ENCODE results near the gene IL23A. TPM values are rescaled to one million over a fixed set of nuclear protein-coding genes. Genes with fewer than 3 reads are reported as not detected.
A peak's percentile ranks its signal among the peaks of the same experiment; 100 is the strongest.

Gene IL23A
- polyA plus RNA-seq, 1 of the 3 experiments (the other 2 are of a cell fraction), result 0.46 TPM

DNA sequence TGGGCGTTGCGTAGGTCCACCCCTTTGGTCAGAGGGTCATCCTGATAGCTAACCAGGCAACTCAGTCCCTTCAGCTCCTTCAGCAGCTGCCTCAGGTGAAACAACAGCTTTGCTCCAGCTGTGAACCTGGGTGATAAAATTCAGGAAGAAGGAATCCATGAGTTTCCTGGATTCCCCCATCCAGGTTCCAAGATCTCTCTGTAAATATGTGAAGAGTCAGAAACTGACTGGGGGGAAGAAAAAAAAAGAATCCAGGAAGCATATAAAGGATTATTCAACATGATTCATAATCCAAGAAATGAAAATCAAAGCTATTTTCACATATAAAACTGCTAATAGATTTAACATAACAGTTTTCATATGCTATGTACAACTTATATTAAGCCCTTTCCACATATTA lies 12.6 kb downstream of the IL23A start:
- H3K9me2 ChIP-seq, result no peaks in the 10 kb centered on the region

DNA sequence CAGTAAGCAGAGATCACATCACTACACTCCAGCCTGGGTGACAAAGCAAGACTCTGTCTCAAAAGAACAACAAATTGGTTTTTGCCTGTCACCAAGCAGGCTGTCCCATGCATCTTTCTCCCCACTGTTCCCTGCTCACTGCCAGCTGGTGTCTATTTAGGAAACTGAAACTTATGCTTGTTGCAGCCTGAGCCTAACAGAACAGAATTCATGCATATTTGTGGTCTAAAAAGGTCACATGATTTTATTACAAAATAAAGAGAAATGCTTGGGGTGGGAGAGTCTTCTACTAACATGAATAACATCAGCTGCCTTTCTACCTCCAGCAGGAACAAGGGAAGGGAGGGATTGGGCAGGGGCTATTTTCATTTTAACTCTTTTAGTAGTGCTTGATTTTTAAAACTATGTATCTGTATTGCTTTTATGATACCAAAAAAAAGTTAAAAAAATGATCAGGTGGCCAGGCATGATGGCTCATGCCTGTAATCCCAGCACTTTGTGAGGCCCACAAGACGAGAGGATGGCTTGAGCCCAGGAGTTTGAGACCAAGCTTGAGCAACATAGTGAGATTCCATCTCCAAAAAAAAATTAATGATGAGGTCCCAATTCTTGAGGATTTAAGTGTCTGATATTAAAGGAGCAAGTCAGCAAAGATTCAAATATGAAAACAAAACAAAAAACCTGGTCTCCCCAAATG lies 20.3 kb downstream of the IL23A start:
- ChIA-PET POLR2A (interaction anchor here (1.4 to 2.9 kb wide), 6 partner anchors 26 to 255 kb away, joined by 4 to 26 read pairs (median 6); partner anchors contain the start of genes COQ10A, PA2G4, PAN2 and TIMELESS), CTCF (interaction anchor here (1.0 to 1.9 kb wide), 7 partner anchors 8 to 170 kb away, joined by 3 to 7 read pairs (median 5); partner anchors contain the start of genes ANKRD52, CNPY2, RNF41 and SMARCC2)
- H4K20me1 ChIP-seq (ENCODE audit: insufficient read depth), result no peaks in the 10 kb centered on the region; the same call in 1 of the 2 replicates
- H3K9ac ChIP-seq, result peak overlapping the region; percentile 80
- peaks cover 0 to 9% of the 10 kb centered on the region in 2 experiments; a peak in 1 of 4 replicates for H3K4me1 ChIP-seq (ENCODE audit: control insufficient read depth in 1 of 2, insufficient read depth in 2 of 2, low read depth in 1 of 2, low read length in 1 of 2)
- H3K79me2 ChIP-seq (ENCODE audit: insufficient read depth), result peaks cover 29% of the 10 kb centered on the region
- no peak for DNase-seq
- H3K4me3 ChIP-seq (ENCODE audit: low read depth in 2 of 2, low read length in 1 of 2), result peak overlapping the region; percentile 81 to 82
- peak overlapping the region; percentile 84 for H3K4me2 ChIP-seq
- no peaks in the 10 kb centered on the region for H3K9me3 ChIP-seq
- no peaks in the 10 kb centered on the region for H3K9me2 ChIP-seq
- peaks cover 6% of the 10 kb centered on the region for H3F3A ChIP-seq (replicated peaks; ENCODE audit: insufficient read depth)
- no peaks in the 10 kb centered on the region for H3K27me3 ChIP-seq (ENCODE audit: insufficient read depth)
- 23% methylated on average over 1 of the region's 1 CpG for WGBS (ENCODE audit: low lambda C conversion rate)
- H3K36me3 ChIP-seq (replicated peaks in 1 of 2; ENCODE audit: control insufficient read depth in 1 of 2, insufficient read depth in 2 of 2, low read length in 1 of 2), result peaks cover 26 to 27% of the 10 kb centered on the region in 2 experiments
- TF ChIP-seq POLR2AphosphoS5 (IDR thresholded peaks at IDR 0.05; ENCODE audit: low read depth, low read length) (0 out of 2 replicates have a peak, but pooled peaks have one; percentile 25), NRF1 (IDR thresholded peaks at IDR 0.05; ENCODE audit: low read depth, low read length) (no peak), SIN3A (IDR thresholded peaks at IDR 0.05; ENCODE audit: borderline replicate concordance, low read depth, low read length) (no peak), TCF12 (IDR thresholded peaks at IDR 0.05) (peak; percentile 36; the same call in 1 of the 2 replicates), USF1 (IDR thresholded peaks at IDR 0.05; ENCODE audit: borderline replicate concordance, low read depth) (peak; percentile 68; the same call in 1 of the 2 replicates), TAF1 (IDR thresholded peaks at IDR 0.05; ENCODE audit: borderline replicate concordance, low read depth, low read length) (no peak)
- peak overlapping the region; percentile 33; the same call in 1 of the 2 replicates for H2AFZ ChIP-seq (ENCODE audit: low read depth)
- peak overlapping the region; percentile 76 to 77 for H3K27ac ChIP-seq (ENCODE audit: low read depth in 2 of 2, low read length in 1 of 2)

More for the DNA sequence above, 12.6 kb downstream of the IL23A start:
- Histone ChIP-seq H3K9ac (no peak overlapping the region), H3K4me2 (no peak overlapping the region), H3K4me1 (ENCODE audit: control insufficient read depth in 1 of 2, insufficient read depth in 2 of 2, low read depth in 1 of 2, low read length in 1 of 2) (no peaks in the 10 kb centered on the region), H2AFZ (ENCODE audit: low read depth) (no peak overlapping the region), H3K27ac (ENCODE audit: low read depth in 2 of 2, low read length in 1 of 2) (no peak overlapping the region), H3K4me3 (ENCODE audit: low read depth in 2 of 2, low read length in 1 of 2) (no peak overlapping the region), H4K20me1 (ENCODE audit: insufficient read depth) (no peaks in the 10 kb centered on the region), H3K79me2 (ENCODE audit: insufficient read depth) (no peaks in the 10 kb centered on the region), H3K27me3 (ENCODE audit: insufficient read depth) (no peaks in the 10 kb centered on the region), H3K9me3 (no peaks in the 10 kb centered on the region), H3K36me3 (replicated peaks in 1 of 2; ENCODE audit: control insufficient read depth in 1 of 2, insufficient read depth in 2 of 2, low read length in 1 of 2) (peaks cover 69 to 74% of the 10 kb centered on the region in 2 experiments), H3F3A (replicated peaks; ENCODE audit: insufficient read depth) (no peaks in the 10 kb centered on the region)
- 100% methylated on average over 2 of the region's 2 CpGs for WGBS (ENCODE audit: low lambda C conversion rate)
- TF ChIP-seq EZH2phosphoT487 (IDR thresholded peaks at IDR 0.05; ENCODE audit: borderline replicate concordance, low read depth), result no peak
- TF ChIP-seq TEAD4 (IDR thresholded peaks at IDR 0.05; ENCODE audit: borderline replicate concordance, insufficient read depth), result no peak
- TF ChIP-seq NRF1 (IDR thresholded peaks at IDR 0.05; ENCODE audit: low read depth, low read length), result no peak
- TF ChIP-seq GABPA (IDR thresholded peaks at IDR 0.05; ENCODE audit: low read depth), result no peak
- DNase-seq, result no peak
- CTCF ChIA-PET, result interaction anchor here (0.6 to 1.8 kb wide), 4 partner anchors 8 to 232 kb away, joined by 3 to 7 read pairs (median 4); partner anchors contain the start of genes PAN2 and STAT2
- POLR2A ChIA-PET, result interaction anchor here (1.0 kb wide), 1 partner anchor 35 kb away, joined by 3 read pairs; no protein-coding TSS in a partner anchor

Measured in SK-N-SH (cell line).